Left renal cortex interstitium (tissue), 4 donors: ENCODE results near the gene GLRX2. TPM values are rescaled to one million over a fixed set of nuclear protein-coding genes. Genes with fewer than 3 reads are reported as not detected.
"Not testable (repeated sequence)": the region's sequence is repeated elsewhere in the genome, so short reads cannot be mapped to it uniquely, and the experiment has no call there.

Source experiments
- DNase-seq, 4 donors: peaks; one replicate each; pipeline ENCODE4 v3.0.0-alpha.2; 2013; ENCODE audit warnings: low read depth in 4 of 4, low spot score in 2 of 4, missing footprints in 1 of 4
- polyA plus RNA-seq, 4 donors: library from polyadenylated mRNA; unstranded; fragments of 120-200 nt; gene quantifications; one replicate each; pipeline ENCODE4 v1.2.1, GENCODE V29; 2013; ENCODE audit not compliant: insufficient read length in 4 of 4

The GLRX2 gene
- polyA plus RNA-seq, 4 donors = 12.2 to 13.7 (median 12.2) TPM

GRCh38 chr1:193068013-193068412, 37.2 kb downstream of the GLRX2 start:
- DNase-seq = no peak

- no peak for DNase-seq
Observed at GRCh38 chr1:193066606-193067005, 38.6 kb downstream of the GLRX2 start.

- DNase-seq = no peak
Observed at GRCh38 chr1:193065954-193066353, 39.3 kb downstream of the GLRX2 start.

GRCh38 chr1:193062698-193063463, 42.3 kb downstream of the GLRX2 start:
- no peak for DNase-seq

GRCh38 chr1:193060938-193061337, 44.3 kb downstream of the GLRX2 start:
- DNase-seq = no peak

GRCh38 chr1:193060406-193060805, 44.8 kb downstream of the GLRX2 start:
- DNase-seq = peak in 1 of 4 donors; percentile 11

- peak in 2 of 4 donors; percentile 56 to 62 for DNase-seq
Observed at GRCh38 chr1:193060115-193060403, 45.2 kb downstream of the GLRX2 start.

GRCh38 chr1:193059282-193060114, 45.7 kb downstream of the GLRX2 start, which contains the start of the genes RO60 and UCHL5:
TSS of gene RO60 (plus strand) at chr1:193059612. CDS start at chr1:193069055, 9,443 bp downstream.
TSS of gene UCHL5 (minus strand) at chr1:193059360. CDS start at chr1:193059260, 100 bp downstream.
- peak; percentile 88 to 95 (median 93) for DNase-seq

- DNase-seq = peak; percentile 26 to 38 (median 31)
Observed at GRCh38 chr1:193058529-193059281, 46.5 kb downstream of the GLRX2 start.

- DNase-seq = no peak
Observed at GRCh38 chr1:193054169-193054675, 51.0 kb downstream of the GLRX2 start.

- DNase-seq = not testable (repeated sequence)
Observed at GRCh38 chr1:193048913-193049312, 56.3 kb downstream of the GLRX2 start.

Other genes with a start within 250 kb of the GLRX2 start
- 10 to 100 TPM; 39.1 to 49.2 (median 43.2) TPM for gene UCHL5, start 46.1 kb downstream of the GLRX2 start, polyA plus RNA-seq
- gene RO60, start 45.8 kb downstream of the GLRX2 start, polyA plus RNA-seq = 10 to 100 TPM; 36.1 to 57.2 (median 39.0) TPM
- gene CDC73, start 16.6 kb upstream of the GLRX2 start, polyA plus RNA-seq = 10 to 100 TPM; 40.1 to 49.3 (median 45.5) TPM
- gene B3GALT2, start 81.2 kb upstream of the GLRX2 start, polyA plus RNA-seq = 10 to 100 TPM; 11.9 to 22.3 (median 17.2) TPM